HG02571 (cell line): ENCODE results near the gene SPATA31E1.
"Not testable (repeated sequence)": the region's sequence is repeated elsewhere in the genome, so short reads cannot be mapped to it uniquely, and the experiment has no call there.

Source experiments
- ATAC-seq: cut with Tn5 transposase; IDR thresholded peaks from one replicate; pipeline ENCODE4 v1.9.1; 2021; ENCODE audit warnings: mild to moderate bottlenecking, moderate library complexity; ENCODE audit not compliant: unreplicated experiment

Gene SPATA31E1

GRCh38 chr9:87884578-87885459, 2.1 kb downstream of the SPATA31E1 start:
- ATAC-seq: no peak

- no peak for ATAC-seq
Measured at GRCh38 chr9:87885484-87886189, 3.0 kb downstream of the SPATA31E1 start.

GRCh38 chr9:87886210-87886932, 3.7 kb downstream of the SPATA31E1 start:
- no peak for ATAC-seq

GRCh38 chr9:87886933-87887505, 4.3 kb downstream of the SPATA31E1 start:
- no peak for ATAC-seq

- no peak for ATAC-seq
Measured at GRCh38 chr9:87887661-87888480, 5.2 kb downstream of the SPATA31E1 start.

- no peak for ATAC-seq
Measured at GRCh38 chr9:87888501-87888900, 5.8 kb downstream of the SPATA31E1 start.

- ATAC-seq: no peak
Measured at GRCh38 chr9:87889065-87889881, 6.6 kb downstream of the SPATA31E1 start.

GRCh38 chr9:87889882-87890252, 7.2 kb downstream of the SPATA31E1 start:
- ATAC-seq: no peak

GRCh38 chr9:87890837-87891236, 8.2 kb downstream of the SPATA31E1 start:
- ATAC-seq: no peak

GRCh38 chr9:87891754-87892153, 9.1 kb downstream of the SPATA31E1 start:
- no peak for ATAC-seq

GRCh38 chr9:87892956-87893355, 10.3 kb downstream of the SPATA31E1 start:
- ATAC-seq: no peak

- ATAC-seq: no peak
Measured at GRCh38 chr9:87894998-87895625, 12.4 kb downstream of the SPATA31E1 start.

GRCh38 chr9:87896891-87897290, 14.2 kb downstream of the SPATA31E1 start:
- ATAC-seq: no peak

- ATAC-seq: no peak
Measured at GRCh38 chr9:87898151-87898550, 15.5 kb downstream of the SPATA31E1 start.

GRCh38 chr9:87902371-87902770, 19.7 kb downstream of the SPATA31E1 start:
- ATAC-seq: not testable (repeated sequence)

GRCh38 chr9:87909310-87910041, 26.8 kb downstream of the SPATA31E1 start:
- ATAC-seq: no peak

GRCh38 chr9:87910821-87911220, 28.1 kb downstream of the SPATA31E1 start:
- ATAC-seq: no peak

GRCh38 chr9:87917662-87918061, 35.0 kb downstream of the SPATA31E1 start, which contains the start of gene SPATA31C1:
Gene SPATA31C1 (plus strand): TSS chr9:87917962.
- ATAC-seq: not testable (repeated sequence)
